Heart right ventricle (tissue), 12 donors: ENCODE data around the gene TMEM62. TPM values are rescaled to one million over a fixed set of nuclear protein-coding genes. Genes with fewer than 3 reads are reported as not detected.

ENCODE experiments used
- polyA plus RNA-seq, 2 donors: library from polyadenylated mRNA; stranded (reverse); fragments of 200-250 nt; gene quantifications; one replicate each; pipeline ENCODE4 v1.2.3, GENCODE V29; 2013
- total RNA-seq, 10 donors: library from RNA; stranded (reverse); fragmentation: NEBNext Ultra II Directional in 3 of 10; extraction: Animal tissue kit (Norgen Biotek cat#: 25700) in 3 of 10; gene quantifications; one replicate each; pipeline versions ENCODE4 v1.2.1 to v1.2.4, GENCODE V29; 2021 to 2023
- donor health status: ischemic (EF 13 %, LVEDD 7.1; RV severe dilation, severe dysfunction).
- donor health status: healthy with polysubstance abuse.
- donor health status: DM: no; HTN: yes; CAD: no.
- donor health status: DM: no; HTN: no; CAD: no.
- donor health status: ischemic (EF 25% LVEDD 6.9; RV normal size, moderate dysfunction).
- donor health status: ischemic (EF 25% LVEDD 5.7; RV mildly dilated, moderate dysfunction).
- donor health status: healthy.
- donor health status: nonischemic (EF 11% LVEDD 7.7; RV severe dilation, severe dysfunction).
- donor health status: DM: yes; HTN: yes; CAD: no.
- donor health status: PGD.
- donor health status: ischemic (EF 29% LVEDD 5.4; RV normal size, mild dysfunction).
- donor health status: nonischemic (EF 23%, LVEDD 6.1; RV moderate dilation, normal function).

Gene TMEM62
- total and polyA plus RNA-seq, 12 donors: 7.6 to 13.9 (median 11.7) TPM

Other genes starting within 250 kb of the TMEM62 start
- 10 to 100 TPM; 20.5 to 29.1 (median 23.4) TPM for gene TTBK2, start 212.8 kb upstream of the TMEM62 start, total RNA-seq
- 10 to 100 TPM in 1 of 2 donors, 1 to 10 TPM in 1; 2.1 to 14.2 TPM for gene TTBK2, start 212.8 kb upstream of the TMEM62 start, polyA plus RNA-seq
- gene UBR1, start 27.5 kb upstream of the TMEM62 start, total RNA-seq: 10 to 100 TPM; 19.2 to 46.2 (median 28.1) TPM
- 1 to 10 TPM; 3.8 to 4.8 TPM for gene UBR1, start 27.5 kb upstream of the TMEM62 start, polyA plus RNA-seq
- gene CCNDBP1, start 51.8 kb downstream of the TMEM62 start, total RNA-seq: 10 to 100 TPM; 43.7 to 65.1 (median 59.9) TPM
- 10 to 100 TPM; 27.6 to 54.2 TPM for gene CCNDBP1, start 51.8 kb downstream of the TMEM62 start, polyA plus RNA-seq
- gene EPB42, start 87.4 kb downstream of the TMEM62 start, total RNA-seq: under 1 TPM in 6 of 10 donors, not detected in 4; 0.12 to 0.26 (median 0.16) TPM
- under 1 TPM in 1 of 2 donors, not detected in 1; 0.03 TPM for gene EPB42, start 87.4 kb downstream of the TMEM62 start, polyA plus RNA-seq
- not detected for gene TGM5, start 133.3 kb downstream of the TMEM62 start, total RNA-seq
- gene TGM5, start 133.3 kb downstream of the TMEM62 start, polyA plus RNA-seq: under 1 TPM in 1 of 2 donors, not detected in 1; 0.10 TPM
- gene TGM7, start 168.7 kb downstream of the TMEM62 start, total RNA-seq: not detected
- not detected for gene TGM7, start 168.7 kb downstream of the TMEM62 start, polyA plus RNA-seq
- gene LCMT2, start 197.0 kb downstream of the TMEM62 start, total RNA-seq: 1 to 10 TPM; 5.2 to 8.7 (median 6.2) TPM
- gene LCMT2, start 197.0 kb downstream of the TMEM62 start, polyA plus RNA-seq: 1 to 10 TPM; 1.5 to 4.3 TPM
- gene ZSCAN29, start 237.5 kb downstream of the TMEM62 start, total RNA-seq: 10 to 100 TPM in 9 of 10 donors, 1 to 10 TPM in 1; 9.6 to 15.7 (median 12.2) TPM
- gene ZSCAN29, start 237.5 kb downstream of the TMEM62 start, polyA plus RNA-seq: 1 to 10 TPM; 3.5 to 8.4 TPM
- 10 to 100 TPM in 8 of 10 donors, 1 to 10 TPM in 2; 9.0 to 14.9 (median 12.1) TPM for gene TUBGCP4, start 237.5 kb downstream of the TMEM62 start, total RNA-seq
- gene TUBGCP4, start 237.5 kb downstream of the TMEM62 start, polyA plus RNA-seq: 1 to 10 TPM; 5.0 to 6.8 TPM